ENCODE measurements around the gene TSN.
A peak's percentile ranks its signal among the peaks of the same experiment; 100 is the strongest.
"Not testable (repeated sequence)": the region's sequence is repeated elsewhere in the genome, so short reads cannot be mapped to it uniquely, and the experiment has no call there.

TSN gene

DNA sequence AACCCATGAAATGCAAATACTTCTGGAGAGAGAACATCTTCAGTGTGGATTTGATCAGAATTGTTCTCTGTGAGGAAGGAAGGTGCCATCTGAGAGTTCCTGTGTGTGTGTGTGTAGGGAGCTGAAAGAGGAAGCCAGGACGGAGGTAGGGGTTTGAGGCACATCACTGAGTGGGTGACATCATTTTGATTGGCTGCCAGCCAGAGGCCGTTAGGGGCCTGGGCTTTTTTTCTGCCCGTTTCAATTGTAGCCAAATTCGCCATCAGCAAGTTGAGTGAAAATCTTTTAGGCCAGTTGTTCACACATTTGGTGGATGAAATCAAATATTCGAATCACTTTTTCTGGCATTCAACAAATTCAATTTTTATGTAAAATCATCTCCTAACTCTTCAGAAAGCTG lies 48.9 kb downstream of the TSN start:
- peaks cover 24% of the 10 kb centered on the region for H3K4me1 Mint-ChIP-seq (ENCODE audit: low read depth)
- peaks cover 8% of the 10 kb centered on the region for H3K36me3 Mint-ChIP-seq (ENCODE audit: low read depth)
- H3K9me3 Mint-ChIP-seq, result peaks cover 8% of the 10 kb centered on the region
- H3K27me3 Mint-ChIP-seq, result peaks cover 16% of the 10 kb centered on the region
- no peak overlapping the region for H3K27ac Mint-ChIP-seq
- no peak overlapping the region for H3K4me3 Mint-ChIP-seq

DNA sequence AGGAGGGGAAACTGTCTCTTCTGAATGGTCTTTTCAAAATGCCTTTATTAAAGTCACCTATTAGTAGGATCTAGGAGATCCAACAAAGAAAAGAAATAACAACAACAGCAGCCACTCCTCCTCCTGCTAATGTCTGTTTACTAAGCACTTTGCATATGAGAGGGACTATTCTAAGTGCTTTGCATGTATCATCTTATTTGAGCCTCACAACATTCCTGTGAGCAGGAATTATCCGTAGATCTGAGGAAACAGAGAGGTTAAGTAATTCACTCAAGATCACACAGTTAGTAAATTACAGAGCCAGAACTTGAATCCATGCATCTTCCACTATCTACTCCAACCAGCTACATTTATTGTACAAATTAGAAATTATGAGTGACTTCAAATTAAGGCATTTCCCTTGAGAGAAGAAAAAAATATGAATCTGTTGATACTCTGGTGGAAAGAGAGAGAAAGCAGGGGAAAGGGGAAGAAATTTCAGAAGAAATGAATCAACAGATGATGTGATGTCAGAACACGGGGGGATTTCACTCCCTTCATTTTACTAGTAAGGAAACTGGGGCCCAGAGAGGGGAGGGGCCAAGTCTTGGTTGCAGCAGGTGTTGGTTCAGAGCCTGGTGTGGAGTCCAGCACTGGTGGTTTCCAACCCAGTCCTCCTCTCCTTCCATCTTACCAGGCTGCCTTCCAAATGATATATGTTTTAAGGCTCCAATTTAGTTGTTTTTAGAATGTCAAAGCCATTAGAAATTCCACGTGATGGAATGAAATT lies 49.7 kb downstream of the TSN start:
- Mint-ChIP-seq H3K4me3 (no peak overlapping the region), H3K36me3 (ENCODE audit: low read depth) (peaks cover 8% of the 10 kb centered on the region), H3K27me3 (peaks cover 16% of the 10 kb centered on the region), H3K27ac (peak overlapping the region; percentile 42), H3K9me3 (peaks cover 8% of the 10 kb centered on the region), H3K4me1 (ENCODE audit: low read depth) (peaks cover 24% of the 10 kb centered on the region)

- peaks cover 24% of the 10 kb centered on the region for H3K4me1 Mint-ChIP-seq (ENCODE audit: low read depth)
- H3K36me3 Mint-ChIP-seq (ENCODE audit: low read depth), result peaks cover 8% of the 10 kb centered on the region
- H3K4me3 Mint-ChIP-seq, result no peak overlapping the region
- peaks cover 8% of the 10 kb centered on the region for H3K9me3 Mint-ChIP-seq
- peaks cover 16% of the 10 kb centered on the region for H3K27me3 Mint-ChIP-seq
- H3K27ac Mint-ChIP-seq, result no peak overlapping the region
Observed at GRCh38 chr2:121805766-121806143, 50.3 kb downstream of the TSN start.

DNA sequence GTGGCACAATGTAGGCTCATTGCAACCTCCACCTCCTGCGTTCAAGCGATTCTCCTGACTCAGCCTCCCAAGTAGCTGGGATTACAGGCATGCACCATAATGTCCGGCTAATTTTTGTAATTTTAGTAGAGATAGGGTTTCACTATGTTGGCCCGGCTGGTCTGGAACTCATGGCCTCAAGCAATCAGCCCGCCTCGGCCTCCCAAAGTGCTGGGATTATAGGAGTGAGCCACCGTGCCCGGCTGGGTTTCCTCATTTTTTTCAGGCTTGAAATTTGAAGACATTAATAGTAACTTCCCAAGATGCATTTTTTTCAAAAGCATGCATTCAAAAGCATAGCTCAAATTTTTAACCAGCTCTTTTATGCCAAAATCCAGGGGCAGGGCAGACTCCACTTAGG lies 52.3 kb downstream of the TSN start:
- not testable (repeated sequence) for H3K27me3 Mint-ChIP-seq; H3K4me3 Mint-ChIP-seq; H3K27ac Mint-ChIP-seq; H3K9me3 Mint-ChIP-seq; H3K36me3 Mint-ChIP-seq (ENCODE audit: low read depth)
- H3K4me1 Mint-ChIP-seq (ENCODE audit: low read depth), result peaks cover 24% of the 10 kb centered on the region

DNA sequence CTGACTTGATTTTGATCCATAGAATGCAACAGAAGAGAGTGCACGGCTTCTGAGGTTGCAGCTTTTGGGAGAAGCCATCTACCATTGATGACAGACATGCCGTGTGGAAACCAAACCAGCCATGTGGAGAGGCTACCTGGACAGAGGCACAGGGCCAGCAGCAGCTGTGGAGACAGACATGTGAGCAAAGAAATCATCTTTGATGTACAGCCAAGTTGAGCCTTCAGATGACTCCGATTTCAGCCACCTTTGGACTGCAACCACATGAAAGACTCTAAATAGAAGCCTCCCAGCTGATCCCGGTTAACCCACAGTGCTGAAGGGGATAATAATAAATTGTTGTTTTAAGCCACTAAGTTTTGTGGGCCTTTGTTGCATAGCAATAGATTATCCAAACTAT lies 54.2 kb downstream of the TSN start:
- H3K9me3 Mint-ChIP-seq, result no peaks in the 10 kb centered on the region
- peaks cover 15% of the 10 kb centered on the region for H3K4me1 Mint-ChIP-seq (ENCODE audit: low read depth)
- no peak overlapping the region for H3K4me3 Mint-ChIP-seq
- no peak overlapping the region for H3K27ac Mint-ChIP-seq
- H3K27me3 Mint-ChIP-seq, result peaks cover 9% of the 10 kb centered on the region
- no peaks in the 10 kb centered on the region for H3K36me3 Mint-ChIP-seq (ENCODE audit: low read depth)

- no peak overlapping the region for H3K27ac Mint-ChIP-seq
- no peaks in the 10 kb centered on the region for H3K36me3 Mint-ChIP-seq (ENCODE audit: low read depth)
- H3K27me3 Mint-ChIP-seq, result no peaks in the 10 kb centered on the region
- H3K4me1 Mint-ChIP-seq (ENCODE audit: low read depth), result no peaks in the 10 kb centered on the region
- H3K9me3 Mint-ChIP-seq, result no peaks in the 10 kb centered on the region
- H3K4me3 Mint-ChIP-seq, result no peak overlapping the region
Observed at GRCh38 chr2:121810959-121811853, 55.8 kb downstream of the TSN start.

- H3K36me3 Mint-ChIP-seq (ENCODE audit: low read depth); H3K9me3 Mint-ChIP-seq; H3K27ac Mint-ChIP-seq; H3K27me3 Mint-ChIP-seq; H3K4me1 Mint-ChIP-seq (ENCODE audit: low read depth); H3K4me3 Mint-ChIP-seq: not testable (repeated sequence)
Observed at GRCh38 chr2:121813083-121813482, 57.6 kb downstream of the TSN start.

GRCh38 chr2:121815216-121815615 lies 59.8 kb downstream of the TSN start:
- H3K9me3 Mint-ChIP-seq, result no peaks in the 10 kb centered on the region
- H3K27ac Mint-ChIP-seq, result no peak overlapping the region
- H3K4me3 Mint-ChIP-seq, result no peak overlapping the region
- H3K27me3 Mint-ChIP-seq, result no peaks in the 10 kb centered on the region
- no peaks in the 10 kb centered on the region for H3K36me3 Mint-ChIP-seq (ENCODE audit: low read depth)
- H3K4me1 Mint-ChIP-seq (ENCODE audit: low read depth), result no peaks in the 10 kb centered on the region

DNA sequence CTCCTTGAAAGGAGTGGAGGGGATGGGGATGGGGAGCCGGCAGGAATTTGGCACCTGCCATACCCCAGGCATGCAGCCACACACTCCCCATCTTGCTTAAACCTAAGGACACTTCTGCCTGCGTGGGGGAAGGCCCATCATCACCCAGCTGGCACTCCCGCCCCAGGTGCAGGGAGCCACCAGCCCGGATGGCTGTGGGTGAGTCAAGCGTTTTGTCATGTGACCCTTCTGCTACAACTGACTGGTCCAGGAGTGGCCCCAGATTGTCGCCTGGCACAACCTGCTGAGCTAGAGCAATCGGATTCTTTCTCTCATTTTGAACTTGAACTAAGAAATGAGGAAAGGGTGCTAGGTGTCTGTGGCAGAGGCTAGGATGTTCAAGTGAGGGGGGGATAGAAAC lies 61.3 kb downstream of the TSN start:
- Mint-ChIP-seq H3K4me3 (no peak overlapping the region), H3K27me3 (no peaks in the 10 kb centered on the region), H3K9me3 (no peaks in the 10 kb centered on the region), H3K4me1 (ENCODE audit: low read depth) (no peaks in the 10 kb centered on the region), H3K36me3 (ENCODE audit: low read depth) (no peaks in the 10 kb centered on the region), H3K27ac (no peak overlapping the region)

DNA sequence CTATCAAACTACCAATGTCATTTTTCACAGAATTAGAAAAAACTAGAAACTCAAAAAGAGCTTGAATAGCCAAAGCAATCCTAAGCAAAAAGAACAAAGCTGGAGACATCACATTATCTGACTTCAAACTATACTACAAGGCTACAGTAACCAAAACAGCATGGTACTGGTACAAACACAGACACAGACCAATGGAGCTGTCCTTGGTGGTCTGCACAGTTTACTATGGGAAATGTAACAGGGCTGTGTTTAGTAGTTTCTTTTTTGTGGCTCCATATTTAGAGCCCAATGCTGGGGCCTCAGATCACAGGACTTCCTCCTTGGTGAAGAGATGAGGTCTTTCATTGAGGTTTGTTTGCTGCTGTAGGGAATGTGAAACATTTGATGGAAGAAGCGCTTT lies 61.9 kb downstream of the TSN start:
- H3K36me3 Mint-ChIP-seq (ENCODE audit: low read depth); H3K9me3 Mint-ChIP-seq; H3K27ac Mint-ChIP-seq; H3K4me3 Mint-ChIP-seq; H3K27me3 Mint-ChIP-seq; H3K4me1 Mint-ChIP-seq (ENCODE audit: low read depth): not testable (repeated sequence)

Measured in stimulated activated naive CD8-positive, alpha-beta T cell treated with anti-CD3 and anti-CD28 coated beads, Interleukin-15, Interleukin-2, amounts not matched to agents 100 ng/mL and 50 ng/mL, for 24 hours (primary cell).